H1 (cell line): ENCODE data around the gene IL36RN. TPM values are rescaled to one million over a fixed set of nuclear protein-coding genes. Genes with fewer than 3 reads are reported as not detected.

ENCODE experiments used
- CTCF ChIA-PET: fragments of 300-600 bp; sonication (Branson Sonifier 250); formaldehyde crosslinking; loops from one replicate; lab custom pipeline; 2021; ENCODE audit not compliant: partially characterized antibody; lab: Charles Lee
- POLR2A ChIA-PET: fragments of 300-600 bp; sonication (Branson Sonifier 250); formaldehyde crosslinking; loops from one replicate; lab custom pipeline; 2021; ENCODE audit warnings: inconsistent platforms; ENCODE audit not compliant: partially characterized antibody; lab: Charles Lee
- DNase-seq, 2 experiments: peaks; one replicate each; pipeline versions ENCODE4 v3.0.0 to v3.0.0-alpha.2; 2010 to 2022; ENCODE audit warnings: low spot score in 2 of 2, low read depth in 1 of 2, mixed read lengths in 1 of 2
- FAIRE-seq: peaks from 2 replicates; lab custom pipeline; 2011; peaks lifted over from hg19 to GRCh38; lab: Jason Lieb, UNC
- H2AFZ ChIP-seq: 2 replicates; pipeline ENCODE4 v1.8.1; 2012; ENCODE audit warnings: low read length, inconsistent platforms
- H2AK5ac ChIP-seq: 2 replicates; pipeline ENCODE4 v1.6.1; 2013; ENCODE audit warnings: low read depth, low read length
- H2BK120ac ChIP-seq: replicated peaks from 2 replicates; pipeline ENCODE3; 2013; ENCODE audit warnings: low read depth, low read length, inconsistent platforms
- H2BK12ac ChIP-seq: 2 replicates; pipeline ENCODE4 v1.6.1; 2013; ENCODE audit warnings: low read depth, low read length
- H2BK15ac ChIP-seq: 2 replicates; pipeline ENCODE4 v1.6.1; 2013; ENCODE audit warnings: low read length
- H2BK20ac ChIP-seq: 2 replicates; pipeline ENCODE4 v1.6.1; 2013; ENCODE audit warnings: low read length
- H2BK5ac ChIP-seq: 2 replicates; pipeline ENCODE4 v1.6.1; 2013; ENCODE audit warnings: low read depth, low read length
- H3K14ac ChIP-seq: 2 replicates; pipeline ENCODE4 v1.6.1; 2013; ENCODE audit warnings: inconsistent platforms; ENCODE audit not compliant: insufficient read length
- H3K18ac ChIP-seq: 2 replicates; pipeline ENCODE4 v1.6.1; 2013; ENCODE audit warnings: low read length; ENCODE audit errors: extremely low read depth
- H3K23ac ChIP-seq: 2 replicates; pipeline ENCODE4 v1.6.1; 2013; ENCODE audit warnings: inconsistent platforms; ENCODE audit not compliant: insufficient read length
- H3K23me2 ChIP-seq: 2 replicates; pipeline ENCODE4 v1.6.1; 2013; ENCODE audit warnings: low read depth, low read length
- H3K27ac ChIP-seq: 2 replicates; pipeline ENCODE4 v1.6.1; 2011; ENCODE audit warnings: low read depth, low read length, inconsistent platforms
- H3K27me3 ChIP-seq, 4 experiments: replicated peaks in 1 of 4; 1 replicate in 1 of 4; 2 replicates in 3 of 4; pipeline versions ENCODE4 v1.6.1 to v1.8.1; 2011 to 2013; ENCODE audit warnings: low read length in 3 of 4, mild to moderate bottlenecking in 3 of 4, inconsistent platforms in 2 of 4, mixed read lengths in 2 of 4, moderate library complexity in 1 of 4; ENCODE audit not compliant: control insufficient read depth in 3 of 4, insufficient read depth in 3 of 4; ENCODE audit errors: extremely low read depth in 1 of 4
- H3K36me3 ChIP-seq, 4 experiments: 2 replicates each; pipeline versions ENCODE4 v1.6.1 to v1.8.1; 2011 to 2013; ENCODE audit warnings: mild to moderate bottlenecking in 4 of 4, low read length in 3 of 4, moderate library complexity in 2 of 4, control low read depth in 1 of 4, inconsistent platforms in 1 of 4; ENCODE audit not compliant: insufficient read depth in 4 of 4, control insufficient read depth in 2 of 4
- H3K4ac ChIP-seq: replicated peaks from 2 replicates; pipeline ENCODE3; 2013; ENCODE audit warnings: low read length, low read depth, mixed read lengths, inconsistent platforms; ENCODE audit not compliant: insufficient read length
- H3K4me1 ChIP-seq, 4 experiments: replicated peaks in 1 of 4; 1 replicate in 1 of 4; 2 replicates in 3 of 4; pipeline versions ENCODE4 v1.6.1 to v1.8.1; 2011 to 2013; ENCODE audit warnings: low read length in 3 of 4, inconsistent platforms in 2 of 4, mixed read lengths in 1 of 4; ENCODE audit not compliant: insufficient read depth in 4 of 4, control insufficient read depth in 3 of 4
- H3K4me2 ChIP-seq, 2 experiments: 2 replicates each; pipeline versions ENCODE4 v1.6.1 to v1.8.1; 2011 to 2013; ENCODE audit warnings: low read depth in 2 of 2, low read length in 2 of 2, control low read depth in 1 of 2, inconsistent platforms in 1 of 2, mild to moderate bottlenecking in 1 of 2; ENCODE audit not compliant: insufficient read depth in 1 of 2
- H3K4me3 ChIP-seq, 4 experiments: fragments of 200-600, 300-600 bp in 1 of 4; sonication (generic), shearing (Covaris generic), sonication (Bioruptor Twin) in 1 of 4; 2 replicates each; pipeline versions ENCODE4 v1.5.1 to v1.8.1; 2011 to 2016; ENCODE audit warnings: low read length in 4 of 4, low read depth in 3 of 4, control low read depth in 2 of 4, inconsistent platforms in 2 of 4, mild to moderate bottlenecking in 2 of 4, mixed read lengths in 1 of 4, moderate library complexity in 1 of 4; ENCODE audit not compliant: insufficient read depth in 2 of 4; ENCODE audit errors: extremely low read depth in 1 of 4
- H3K56ac ChIP-seq: replicated peaks from 2 replicates; pipeline ENCODE3; 2013; ENCODE audit warnings: low read depth, mild to moderate bottlenecking, mixed read lengths, low read length, inconsistent platforms; ENCODE audit not compliant: insufficient read length
- H3K79me1 ChIP-seq: 2 replicates; pipeline ENCODE4 v1.6.1; 2013; ENCODE audit warnings: low read depth, low read length, control low read depth
- H3K79me2 ChIP-seq, 2 experiments: 2 replicates each; pipeline versions ENCODE4 v1.6.1 to v1.8.1; 2012 to 2013; ENCODE audit warnings: low read length in 2 of 2, mild to moderate bottlenecking in 2 of 2, inconsistent platforms in 1 of 2; ENCODE audit not compliant: insufficient read depth in 2 of 2, control insufficient read depth in 1 of 2
- H3K9ac ChIP-seq, 4 experiments: replicated peaks in 1 of 4; 1 replicate in 1 of 4; 2 replicates in 3 of 4; pipeline versions ENCODE4 v1.6.1 to v1.8.1; 2011 to 2013; ENCODE audit warnings: low read depth in 3 of 4, low read length in 3 of 4, control low read depth in 2 of 4, mild to moderate bottlenecking in 2 of 4, moderate library complexity in 2 of 4, inconsistent platforms in 1 of 4; ENCODE audit errors: extremely low read depth in 1 of 4
- H3K9me3 ChIP-seq, 2 experiments: 2 replicates each; pipeline versions ENCODE4 v1.6.1 to v1.8.1; 2012 to 2013; ENCODE audit warnings: mild to moderate bottlenecking in 2 of 2, moderate library complexity in 2 of 2, control low read depth in 1 of 2, inconsistent platforms in 1 of 2, low read depth in 1 of 2, low read length in 1 of 2, mixed read lengths in 1 of 2; ENCODE audit not compliant: insufficient read depth in 2 of 2
- H4K20me1 ChIP-seq, 2 experiments: replicated peaks in 1 of 2; 2 replicates each; pipeline versions ENCODE3 to v1.8.1; 2011 to 2013; ENCODE audit warnings: inconsistent platforms in 2 of 2, low read length in 2 of 2, mild to moderate bottlenecking in 1 of 2; ENCODE audit not compliant: insufficient read depth in 2 of 2, control insufficient read depth in 1 of 2
- H4K5ac ChIP-seq: 2 replicates; pipeline ENCODE4 v1.6.1; 2013; ENCODE audit warnings: low read length, low read depth, mixed read lengths, inconsistent platforms; ENCODE audit not compliant: insufficient read length
- H4K8ac ChIP-seq: 2 replicates; pipeline ENCODE4 v1.8.0; 2013; ENCODE audit warnings: mild to moderate bottlenecking, moderate library complexity, low read length, inconsistent platforms; ENCODE audit not compliant: insufficient read depth; ENCODE audit errors: extremely low read depth
- H4K91ac ChIP-seq: replicated peaks from 2 replicates; pipeline ENCODE3; 2013; ENCODE audit warnings: low read length, mixed read lengths, inconsistent platforms; ENCODE audit not compliant: insufficient read length
- WGBS, 2 experiments: shearing (Covaris generic) in 1 of 2; methylation state at CpG; one replicate each; pipeline versions ENCODE4 v1.1.6 to v1.1.7; 2013 to 2015; ENCODE audit warnings: low lambda C conversion rate in 2 of 2, mixed read lengths in 2 of 2, inconsistent platforms in 1 of 2, low coverage in 1 of 2, missing lambda C conversion rate in 1 of 2; ENCODE audit not compliant: insufficient replicate concordance in 2 of 2, insufficient coverage in 1 of 2, insufficient read length in 1 of 2; ENCODE audit errors: extremely low coverage in 1 of 2, missing lambda C conversion rate in 1 of 2; 5-methylcytosine and 5-hydroxymethylcytosine counted together
- polyA plus RNA-seq, 7 experiments: library from polyadenylated mRNA; depleted of rRNA in 3 of 7; stranded (reverse) in 5 of 7; unstranded in 2 of 7; fragments of >200 nt in 5 of 7; fragments of 200-250 nt in 2 of 7; gene quantifications; 1 replicate in 5 of 7; 2 replicates in 1 of 7; 4 replicates in 1 of 7; pipeline versions ENCODE4 v1.2.1 to v1.2.3, GENCODE V29; 2011 to 2013; ENCODE audit warnings: missing spikeins in 2 of 7, mixed read lengths in 2 of 7
- total RNA-seq: library from RNA; stranded (reverse); fragmentation: NEBNext Ultra II Directional; extraction: Animal tissue kit (Norgen Biotek cat#: 25700); gene quantifications from 2 replicates; pipeline ENCODE4 v1.2.1, GENCODE V29; 2021

IL36RN gene
- total and polyA plus RNA-seq, 2 of the 8 experiments (the other 6 are each of a cell fraction or from before 2014, with no cell fraction given), result not detected

GRCh38 chr2:113032737-113033136 lies 26.3 kb upstream of the IL36RN start:
- Histone ChIP-seq H3K18ac (no peak overlapping the region), H3K9ac (no peak overlapping the region), H3K4me2 (no peak overlapping the region), H3K23ac (no peak overlapping the region), H2AK5ac (no peak overlapping the region), H2BK15ac (no peak overlapping the region), H3K9me3 (no peaks in the 10 kb centered on the region), H3K23me2 (no peaks in the 10 kb centered on the region), H2BK12ac (no peak overlapping the region), H3K79me1 (no peaks in the 10 kb centered on the region), H3K4me3 (no peak overlapping the region), H4K5ac (no peak overlapping the region), H3K14ac (no peak overlapping the region), H4K20me1 (no peaks in the 10 kb centered on the region), H4K8ac (no peak overlapping the region), H2AFZ (no peak overlapping the region), H3K27me3 (no peaks in the 10 kb centered on the region), H2BK120ac (no peak overlapping the region), H3K4ac (no peak overlapping the region), H2BK5ac (no peak overlapping the region), H3K27ac (no peak overlapping the region), H2BK20ac (no peak overlapping the region), H3K79me2 (no peaks in the 10 kb centered on the region), H3K36me3 (no peaks in the 10 kb centered on the region), H3K4me1 (peaks cover 0 to 6% (median under 1%) of the 10 kb centered on the region in 4 experiments; a peak in 3 of 7 replicates), H4K91ac (no peak overlapping the region), H3K56ac (no peak overlapping the region)
- ChIA-PET POLR2A (no interaction called here), CTCF (interaction anchor here (2.8 kb wide), 1 partner anchor 47 kb away, joined by 8 read pairs; no protein-coding TSS in a partner anchor)
- 89% methylated on average over 1 of the region's 1 CpG; no CpG with 5 or more reads in 1 of the 2 experiments for WGBS, 2 experiments
- DNase-seq (no peak), FAIRE-seq (no peak)
